Stimulated activated CD8-positive, alpha-beta memory T cell treated with anti-CD3 and anti-CD28 coated beads, Interleukin-2, amount 100 ng/mL, for 48 hours (primary cell): ENCODE data around the gene HS3ST4.
"Not testable (repeated sequence)": the region's sequence is repeated elsewhere in the genome, so short reads cannot be mapped to it uniquely, and the experiment has no call there.

ENCODE experiments used
- DNase-seq, 2 donors: peaks; one replicate each; pipeline ENCODE4 v3.0.0-alpha.2; 2020; ENCODE audit warnings: low read depth in 2 of 2

HS3ST4 gene

GRCh38 chr16:25730396-25730795 lies 38.6 kb downstream of the HS3ST4 start:
- no peak for DNase-seq

- DNase-seq = no peak
Observed at GRCh38 chr16:25734430-25735385, 42.9 kb downstream of the HS3ST4 start.

GRCh38 chr16:25735645-25736044 lies 43.9 kb downstream of the HS3ST4 start:
- DNase-seq = no peak

- no peak for DNase-seq
Observed at GRCh38 chr16:25747160-25747758, 55.5 kb downstream of the HS3ST4 start.

GRCh38 chr16:25748092-25748654 lies 56.4 kb downstream of the HS3ST4 start:
- DNase-seq = no peak

- no peak for DNase-seq
Observed at GRCh38 chr16:25750488-25751216, 58.9 kb downstream of the HS3ST4 start.

- DNase-seq = no peak
Observed at GRCh38 chr16:25751230-25751835, 59.6 kb downstream of the HS3ST4 start.

- no peak for DNase-seq
Observed at GRCh38 chr16:25764466-25764865, 72.7 kb downstream of the HS3ST4 start.

GRCh38 chr16:25771216-25771615 lies 79.5 kb downstream of the HS3ST4 start:
- no peak for DNase-seq

GRCh38 chr16:25771812-25772568 lies 80.2 kb downstream of the HS3ST4 start:
- DNase-seq = no peak

GRCh38 chr16:25776214-25776613 lies 84.5 kb downstream of the HS3ST4 start:
- DNase-seq = not testable (repeated sequence)

- no peak for DNase-seq
Observed at GRCh38 chr16:25783226-25783625, 91.5 kb downstream of the HS3ST4 start.

- no peak for DNase-seq
Observed at GRCh38 chr16:25785361-25785760, 93.6 kb downstream of the HS3ST4 start.

- no peak for DNase-seq
Observed at GRCh38 chr16:25786748-25787147, 95.0 kb downstream of the HS3ST4 start.

GRCh38 chr16:25788637-25789036 lies 96.9 kb downstream of the HS3ST4 start:
- no peak for DNase-seq

- DNase-seq = no peak
Observed at GRCh38 chr16:25796239-25796638, 104.5 kb downstream of the HS3ST4 start.

- no peak for DNase-seq
Observed at GRCh38 chr16:25798065-25798464, 106.3 kb downstream of the HS3ST4 start.

- DNase-seq = no peak
Observed at GRCh38 chr16:25799816-25800215, 108.1 kb downstream of the HS3ST4 start.

- DNase-seq = no peak
Observed at GRCh38 chr16:25812215-25812614, 120.5 kb downstream of the HS3ST4 start.

GRCh38 chr16:25817295-25817694 lies 125.5 kb downstream of the HS3ST4 start:
- no peak for DNase-seq

GRCh38 chr16:25817876-25818275 lies 126.1 kb downstream of the HS3ST4 start:
- DNase-seq = no peak
